ENCODE results near the gene TTLL1. TPM values are rescaled to one million over a fixed set of nuclear protein-coding genes. Genes with fewer than 3 reads are reported as not detected.

TTLL1 gene
- polyA plus RNA-seq, 1 donor (not counting 4 experiments of a cell fraction or from before 2014, with no cell fraction given) = 3.5 TPM

DNA sequence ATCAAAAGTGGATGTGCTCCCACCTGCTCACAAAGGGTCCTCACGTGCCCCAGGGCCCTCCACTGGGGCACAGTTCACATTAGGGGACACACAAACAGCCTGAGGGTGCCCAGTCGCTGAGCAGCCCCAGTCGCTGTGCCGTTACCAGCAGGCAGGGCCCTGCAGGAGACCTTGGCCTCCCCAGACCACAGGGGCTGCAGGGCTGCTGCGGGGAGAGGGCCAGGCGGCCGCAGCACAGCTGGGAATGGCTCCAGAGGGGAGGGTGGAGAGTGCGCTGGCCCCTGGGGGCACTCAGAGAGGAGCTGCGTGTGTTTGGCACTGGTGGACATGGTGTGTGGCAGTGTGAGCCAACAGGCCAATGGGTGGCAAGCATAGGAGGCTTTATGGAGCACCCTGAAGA is 53.9 kb downstream of the TTLL1 start:
- H3K4me3 ChIP-seq (ENCODE audit: control insufficient read depth in 2 of 3, extremely low read depth in 1 of 3, insufficient read depth in 2 of 3, low read depth in 1 of 3, low read length in 3 of 3) = no peak overlapping the region
- H3K4me2 ChIP-seq (ENCODE audit: control insufficient read depth, extremely low read depth, insufficient read depth, low read depth, low read length) = no peak overlapping the region
- no peak overlapping the region for H2AFZ ChIP-seq (ENCODE audit: control insufficient read depth, low read length)
- no peaks in the 10 kb centered on the region for H3K9me1 ChIP-seq (ENCODE audit: control insufficient read depth, extremely low read depth, insufficient read depth, low read length)
- dilution Hi-C loops (cut with MboI; ENCODE audit: extremely low pct_ligation_motif_present, low sequenced_read_pairs) = no loop called here
- TF ChIP-seq EZH2 (IDR thresholded peaks at IDR 0.05; ENCODE audit: low read length) = no peak
- TF ChIP-seq, protein P1, sequence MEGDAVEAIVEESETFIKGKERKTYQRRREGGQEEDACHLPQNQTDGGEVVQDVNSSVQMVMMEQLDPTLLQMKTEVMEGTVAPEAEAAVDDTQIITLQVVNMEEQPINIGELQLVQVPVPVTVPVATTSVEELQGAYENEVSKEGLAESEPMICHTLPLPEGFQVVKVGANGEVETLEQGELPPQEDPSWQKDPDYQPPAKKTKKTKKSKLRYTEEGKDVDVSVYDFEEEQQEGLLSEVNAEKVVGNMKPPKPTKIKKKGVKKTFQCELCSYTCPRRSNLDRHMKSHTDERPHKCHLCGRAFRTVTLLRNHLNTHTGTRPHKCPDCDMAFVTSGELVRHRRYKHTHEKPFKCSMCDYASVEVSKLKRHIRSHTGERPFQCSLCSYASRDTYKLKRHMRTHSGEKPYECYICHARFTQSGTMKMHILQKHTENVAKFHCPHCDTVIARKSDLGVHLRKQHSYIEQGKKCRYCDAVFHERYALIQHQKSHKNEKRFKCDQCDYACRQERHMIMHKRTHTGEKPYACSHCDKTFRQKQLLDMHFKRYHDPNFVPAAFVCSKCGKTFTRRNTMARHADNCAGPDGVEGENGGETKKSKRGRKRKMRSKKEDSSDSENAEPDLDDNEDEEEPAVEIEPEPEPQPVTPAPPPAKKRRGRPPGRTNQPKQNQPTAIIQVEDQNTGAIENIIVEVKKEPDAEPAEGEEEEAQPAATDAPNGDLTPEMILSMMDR (optimal IDR thresholded peaks at IDR 0.05 in 1 of 3, IDR thresholded peaks at IDR 0.05 in 1 of 3, conservative IDR thresholded peaks at IDR 0.05 in 1 of 3; ENCODE audit: extremely low read depth in 1 of 3, insufficient read depth in 2 of 3, low read length in 3 of 3) = no peak
- no peaks in the 10 kb centered on the region for H3K9me3 ChIP-seq (ENCODE audit: control insufficient read depth, low read depth, low read length)
- H3K4me1 ChIP-seq (ENCODE audit: control insufficient read depth, extremely low read depth, insufficient read depth, low read length) = no peaks in the 10 kb centered on the region
- no peak overlapping the region for H3K9ac ChIP-seq (ENCODE audit: control insufficient read depth, extremely low read depth, insufficient read depth, low read length)
- DNase-seq (ENCODE audit: low read depth, low spot score) (no peak), FAIRE-seq (no peak)
- H3K27ac ChIP-seq (ENCODE audit: control insufficient read depth, insufficient read depth, low read length) = no peak overlapping the region
- H3K27me3 ChIP-seq (ENCODE audit: control insufficient read depth, extremely low read depth, insufficient read depth, low read length) = no peaks in the 10 kb centered on the region
- H3K36me3 ChIP-seq (ENCODE audit: control insufficient read depth in 2 of 2, extremely low read depth in 1 of 2, insufficient read depth in 2 of 2, low read length in 2 of 2) = no peaks in the 10 kb centered on the region
- no peaks in the 10 kb centered on the region for H3K79me2 ChIP-seq (ENCODE audit: control insufficient read depth, insufficient read depth, low read length)
- H4K20me1 ChIP-seq (ENCODE audit: control insufficient read depth, extremely low read depth, insufficient read depth, low read length) = no peaks in the 10 kb centered on the region

DNA sequence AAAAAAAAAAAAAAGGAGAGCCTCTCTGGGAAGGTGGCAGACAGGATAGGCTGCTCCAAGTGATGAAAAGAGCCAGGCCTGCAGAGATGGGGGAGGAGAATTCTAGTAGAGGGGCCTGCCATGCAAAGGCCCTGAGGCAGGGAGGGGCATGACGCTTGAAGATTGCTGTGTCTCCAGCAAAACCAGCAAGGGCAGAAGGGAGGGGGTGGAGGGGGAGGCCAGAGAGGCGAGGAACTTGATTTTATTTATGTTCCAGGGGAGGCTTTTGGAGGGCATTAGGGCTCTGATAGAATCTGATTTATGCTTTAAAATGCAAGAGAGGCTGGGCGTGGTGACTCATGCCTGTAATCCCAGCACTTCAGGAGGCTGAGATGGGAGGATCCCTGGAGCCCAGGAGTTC is 57.6 kb downstream of the TTLL1 start:
- FAIRE-seq = no peak
- Histone ChIP-seq H4K20me1 (ENCODE audit: control insufficient read depth, extremely low read depth, insufficient read depth, low read length) (no peaks in the 10 kb centered on the region), H3K9me1 (ENCODE audit: control insufficient read depth, extremely low read depth, insufficient read depth, low read length) (no peaks in the 10 kb centered on the region), H3K4me3 (ENCODE audit: control insufficient read depth in 2 of 3, extremely low read depth in 1 of 3, insufficient read depth in 2 of 3, low read depth in 1 of 3, low read length in 3 of 3) (no peak overlapping the region), H2AFZ (ENCODE audit: control insufficient read depth, low read length) (no peak overlapping the region), H3K36me3 (ENCODE audit: control insufficient read depth in 2 of 2, extremely low read depth in 1 of 2, insufficient read depth in 2 of 2, low read length in 2 of 2) (no peaks in the 10 kb centered on the region), H3K9ac (ENCODE audit: control insufficient read depth, extremely low read depth, insufficient read depth, low read length) (no peak overlapping the region), H3K27ac (ENCODE audit: control insufficient read depth, insufficient read depth, low read length) (no peak overlapping the region), H3K79me2 (ENCODE audit: control insufficient read depth, insufficient read depth, low read length) (no peaks in the 10 kb centered on the region), H3K9me3 (ENCODE audit: control insufficient read depth, low read depth, low read length) (no peaks in the 10 kb centered on the region), H3K4me1 (ENCODE audit: control insufficient read depth, extremely low read depth, insufficient read depth, low read length) (peaks cover 3% of the 10 kb centered on the region), H3K4me2 (ENCODE audit: control insufficient read depth, extremely low read depth, insufficient read depth, low read depth, low read length) (no peak overlapping the region), H3K27me3 (ENCODE audit: control insufficient read depth, extremely low read depth, insufficient read depth, low read length) (no peaks in the 10 kb centered on the region)
- TF ChIP-seq, protein P1 (optimal IDR thresholded peaks at IDR 0.05 in 1 of 3, IDR thresholded peaks at IDR 0.05 in 1 of 3, conservative IDR thresholded peaks at IDR 0.05 in 1 of 3; ENCODE audit: extremely low read depth in 1 of 3, insufficient read depth in 2 of 3, low read length in 3 of 3) = no peak
- no peak for TF ChIP-seq EZH2 (IDR thresholded peaks at IDR 0.05; ENCODE audit: low read length)
- no peak for DNase-seq (ENCODE audit: low read depth, low spot score)
- dilution Hi-C loops (cut with MboI; ENCODE audit: extremely low pct_ligation_motif_present, low sequenced_read_pairs) = no loop called here
